GM18507 (cell line): ENCODE data around the gene ZDHHC16.

Source experiments
- DNase-seq: peaks from one replicate; pipeline ENCODE4 v3.0.0; 2011; ENCODE audit warnings: low read depth; ENCODE audit not compliant: insufficient read length; ENCODE audit errors: extremely low spot score
- FAIRE-seq: peaks from 2 replicates; lab custom pipeline; 2011; peaks lifted over from hg19 to GRCh38; lab: Jason Lieb, UNC

The ZDHHC16 gene

GRCh38 chr10:97503406-97503805 is 57.4 kb downstream of the ZDHHC16 start:
- FAIRE-seq (no peak), DNase-seq (no peak)

DNA sequence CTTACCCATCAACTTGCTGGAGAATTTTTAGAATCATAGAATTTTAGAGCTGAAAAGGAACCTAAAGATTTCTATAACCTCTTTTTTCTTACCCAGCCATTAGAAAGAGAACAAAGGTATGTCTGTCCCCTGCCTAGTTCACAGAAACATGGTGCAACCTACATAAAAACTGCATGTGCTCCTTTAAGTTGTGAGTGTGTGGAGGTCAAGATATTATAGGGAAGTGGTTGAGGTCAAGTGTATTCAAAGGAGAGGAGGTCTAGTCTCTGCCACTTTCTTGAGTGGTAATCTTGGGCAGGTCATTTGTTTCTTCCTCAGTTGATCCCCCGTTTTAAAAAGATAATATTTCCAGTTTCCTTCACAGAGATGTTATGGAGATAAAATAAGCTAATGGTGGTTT is 59.2 kb downstream of the ZDHHC16 start:
- no peak for FAIRE-seq
- no peak for DNase-seq

DNA sequence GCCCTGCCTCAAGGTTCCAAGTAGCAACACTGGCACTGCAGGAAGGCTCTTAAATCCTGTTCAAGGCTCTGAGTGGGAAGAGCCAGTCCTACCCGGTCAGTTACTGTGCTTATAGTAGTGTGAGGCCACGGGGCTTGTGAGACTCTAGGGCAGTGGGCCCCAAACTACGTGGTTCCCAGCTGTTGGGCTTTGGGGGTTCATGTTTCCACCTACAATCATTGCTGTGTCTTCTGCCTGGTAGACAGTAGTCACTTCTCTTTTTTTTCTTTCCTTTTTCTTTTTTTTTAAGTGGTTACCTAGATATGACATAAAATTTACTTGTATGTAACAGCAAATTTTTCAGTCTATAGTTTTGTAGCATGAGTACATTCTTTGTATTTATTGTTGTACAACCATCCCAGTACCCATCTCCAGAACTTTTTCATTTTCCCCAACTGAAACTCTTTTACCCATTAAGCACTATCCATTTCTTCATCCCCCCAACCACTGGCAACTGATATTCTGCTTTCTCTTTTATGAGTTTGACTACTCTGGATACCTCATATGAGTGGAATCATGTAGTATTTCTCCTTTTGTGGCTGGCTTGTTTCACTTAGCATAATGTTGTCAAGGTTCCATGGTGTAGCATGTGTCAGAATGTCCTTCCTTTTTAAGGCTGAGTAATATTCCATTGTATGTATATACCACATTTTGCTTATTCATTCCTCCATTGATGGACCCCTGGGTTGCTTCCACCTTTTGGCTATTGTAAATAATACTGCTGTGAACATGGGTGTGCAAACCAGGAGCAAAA is 60.4 kb downstream of the ZDHHC16 start:
- FAIRE-seq (no peak), DNase-seq (no peak)
